Fibroblast of lung (primary cell): ENCODE measurements around the gene ANKS6.

Experiments
- CTCF ChIP-seq, 2 donors: IDR thresholded peaks in 1 of 2; conservative IDR thresholded peaks in 1 of 2; 1 replicate in 1 of 2; 2 replicates in 1 of 2; pipeline ENCODE4 v1.5.1; 2011 to 2012; ENCODE audit warnings: low read length in 2 of 2, control low read depth in 1 of 2, inconsistent platforms in 1 of 2, low read depth in 1 of 2, mild to moderate bottlenecking in 1 of 2
- EZH2 ChIP-seq: IDR thresholded peaks from 2 replicates; pipeline ENCODE4 v1.5.1; 2012; ENCODE audit warnings: low read length, control low read depth, mild to moderate bottlenecking; ENCODE audit errors: missing control alignments

- no peak for TF ChIP-seq CTCF (conservative IDR thresholded peaks at IDR 0.05 in 1 of 2, IDR thresholded peaks at IDR 0.05 in 1 of 2; ENCODE audit: low read depth in 1 of 2, low read length in 2 of 2)
- TF ChIP-seq EZH2 = no peak
These were observed 22.6 kb downstream of the ANKS6 start for GRCh38 chr9:98773721-98774120.
